Retina (tissue), 1 donor: ENCODE data around the gene PARP14.
"Not testable (repeated sequence)": the region's sequence is repeated elsewhere in the genome, so short reads cannot be mapped to it uniquely, and the experiment has no call there.

Experiments used
- DNase-seq: peaks from one replicate; pipeline ENCODE4 v3.0.0-alpha.2; 2016

PARP14 gene

DNA sequence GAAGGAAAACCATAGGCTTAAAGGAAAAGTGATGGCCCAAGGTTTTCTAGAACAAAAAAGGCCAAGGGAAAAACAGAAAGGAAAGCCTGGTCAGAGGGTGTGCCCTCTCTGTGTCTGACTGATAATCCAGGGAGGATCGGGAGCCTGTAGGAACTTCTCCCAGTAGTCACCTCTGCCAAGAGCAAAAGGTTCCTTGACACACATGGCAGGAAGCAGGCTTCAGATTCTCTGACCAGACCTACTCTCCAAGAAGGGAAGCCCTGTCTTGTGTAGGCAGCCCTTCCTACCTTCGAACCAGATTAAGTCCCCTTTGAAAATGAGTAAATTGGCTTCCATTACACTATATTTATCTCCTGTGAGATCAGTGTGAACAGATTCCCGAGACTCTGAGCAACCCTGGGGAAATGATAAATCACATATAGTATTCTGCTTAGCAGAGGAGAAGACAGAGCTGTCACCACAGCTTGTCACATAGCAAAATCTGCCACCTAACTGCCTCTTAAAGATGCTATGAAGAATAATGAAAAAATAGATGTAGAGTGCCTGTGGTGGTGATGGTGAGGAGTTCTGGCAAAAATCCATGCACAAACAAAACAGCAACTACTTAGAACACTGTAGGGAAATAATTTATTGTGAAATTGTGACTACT lies 38.8 kb downstream of the PARP14 start:
- DNase-seq: no peak

DNA sequence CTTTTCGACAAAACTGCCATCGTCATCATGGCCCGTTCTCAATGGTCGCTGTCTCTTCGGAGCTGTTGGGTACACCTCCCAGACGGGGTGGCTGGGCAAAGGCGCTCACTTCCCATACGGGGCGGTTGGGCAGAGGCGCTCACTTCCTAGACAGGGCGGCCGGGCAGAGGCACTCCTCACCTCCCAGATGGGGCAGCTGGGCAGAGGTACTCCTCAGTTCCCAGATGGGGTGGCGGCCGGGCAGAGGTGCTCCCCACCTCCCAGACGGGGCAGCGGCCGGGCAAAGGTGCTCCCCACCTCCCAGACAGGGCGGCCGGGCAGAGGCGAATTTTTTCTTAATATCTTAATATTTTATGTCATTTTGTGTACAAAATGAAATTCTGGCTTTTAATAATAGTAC lies 44.5 kb downstream of the PARP14 start:
- DNase-seq: no peak

DNA sequence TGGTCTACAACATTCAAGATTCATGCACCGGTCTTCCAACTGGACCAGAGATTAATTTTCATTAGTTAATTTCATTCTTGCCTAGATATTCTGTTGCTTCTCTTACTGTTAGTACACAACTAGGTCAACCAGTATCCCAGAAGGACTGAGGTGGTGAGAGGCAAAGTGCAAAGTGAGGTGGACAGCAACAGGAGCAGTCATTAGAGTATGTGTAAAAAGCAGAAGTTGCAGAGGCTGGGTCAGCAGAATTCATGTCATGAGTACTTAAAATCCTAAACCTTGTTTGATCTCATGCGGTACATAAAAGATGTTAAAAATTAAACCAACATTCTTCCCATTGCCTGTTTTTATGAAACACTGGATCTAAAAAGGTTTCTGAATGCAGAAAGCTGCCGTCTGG lies 46.7 kb downstream of the PARP14 start:
- no peak for DNase-seq

DNA sequence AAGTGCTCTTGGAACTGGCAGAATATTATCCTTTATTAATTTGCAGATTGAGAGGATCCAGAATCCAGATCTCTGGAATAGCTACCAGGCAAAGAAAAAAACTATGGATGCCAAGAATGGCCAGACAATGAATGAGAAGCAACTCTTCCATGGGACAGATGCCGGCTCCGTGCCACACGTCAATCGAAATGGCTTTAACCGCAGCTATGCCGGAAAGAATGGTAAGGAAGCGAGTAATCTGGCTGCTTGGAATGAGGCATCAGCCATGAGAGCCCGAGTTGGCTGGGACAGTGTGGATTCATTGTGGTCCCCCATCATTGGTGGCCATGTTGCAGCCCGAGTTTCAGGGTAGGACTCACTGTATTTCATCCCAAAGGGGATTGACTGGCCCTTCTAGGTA lies 47.1 kb downstream of the PARP14 start:
- no peak for DNase-seq

DNA sequence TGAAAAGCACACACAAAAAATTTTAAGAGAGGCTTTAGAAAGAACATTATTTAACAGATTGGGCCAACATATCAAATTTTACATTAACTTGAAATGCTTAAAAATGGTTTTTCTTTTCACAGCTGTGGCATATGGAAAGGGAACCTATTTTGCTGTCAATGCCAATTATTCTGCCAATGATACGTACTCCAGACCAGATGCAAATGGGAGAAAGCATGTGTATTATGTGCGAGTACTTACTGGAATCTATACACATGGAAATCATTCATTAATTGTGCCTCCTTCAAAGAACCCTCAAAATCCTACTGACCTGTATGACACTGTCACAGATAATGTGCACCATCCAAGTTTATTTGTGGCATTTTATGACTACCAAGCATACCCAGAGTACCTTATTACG lies 47.5 kb downstream of the PARP14 start:
- DNase-seq: no peak

DNA sequence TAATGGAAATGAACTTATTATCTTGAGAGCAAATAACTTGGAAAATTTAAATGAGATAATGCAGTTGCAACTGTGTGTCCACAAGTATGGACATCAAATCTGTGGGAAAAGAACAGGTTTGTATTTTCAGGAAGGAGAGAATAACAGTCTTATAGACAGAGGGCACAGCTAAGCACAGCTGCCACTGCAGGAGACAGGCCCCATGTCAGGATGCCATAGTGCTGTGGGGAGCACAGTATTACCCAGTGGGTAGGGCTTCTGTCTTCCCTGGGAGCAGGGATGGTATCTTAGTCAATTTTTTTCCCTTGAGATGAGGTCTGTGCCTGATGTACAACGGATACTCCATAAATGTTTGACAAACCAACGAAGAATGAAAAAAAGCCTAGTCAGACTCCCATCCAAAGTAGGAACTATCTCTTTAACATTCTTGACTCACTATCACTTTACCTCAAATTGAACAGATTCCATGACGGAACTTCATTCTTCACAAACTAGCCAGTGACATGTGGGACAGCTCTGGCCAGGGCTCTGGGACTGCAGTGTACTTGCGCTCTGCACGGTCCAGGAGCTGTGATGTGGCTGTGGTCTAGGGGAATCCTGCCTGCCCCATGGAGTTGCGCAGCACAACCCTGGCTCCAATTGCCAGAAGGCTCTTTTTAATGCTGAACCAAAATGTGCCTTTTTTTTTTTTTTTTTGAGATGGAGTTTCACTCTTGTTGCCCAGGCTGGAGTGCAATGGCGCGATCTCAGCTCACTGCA lies 48.3 kb downstream of the PARP14 start:
- no peak for DNase-seq

DNA sequence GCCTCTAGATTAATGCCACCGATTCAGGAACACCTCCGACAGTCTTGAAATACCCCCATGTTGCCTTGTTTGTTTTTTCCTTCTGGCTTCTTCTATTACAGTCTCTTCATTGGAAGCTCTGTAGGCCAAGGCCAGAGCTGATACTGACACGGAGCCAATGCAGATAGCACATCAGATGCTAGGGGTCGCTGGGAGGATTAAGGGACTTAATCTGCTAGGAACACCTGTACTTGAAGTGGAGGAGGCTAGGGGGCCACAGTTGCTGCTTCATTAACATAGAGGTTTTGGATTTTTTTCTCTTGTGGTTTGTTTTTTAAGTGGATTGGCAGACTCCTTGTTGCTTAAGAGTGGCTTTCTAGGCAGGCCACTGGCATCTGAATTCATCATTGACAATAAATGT lies 49.6 kb downstream of the PARP14 start:
- DNase-seq: no peak

DNA sequence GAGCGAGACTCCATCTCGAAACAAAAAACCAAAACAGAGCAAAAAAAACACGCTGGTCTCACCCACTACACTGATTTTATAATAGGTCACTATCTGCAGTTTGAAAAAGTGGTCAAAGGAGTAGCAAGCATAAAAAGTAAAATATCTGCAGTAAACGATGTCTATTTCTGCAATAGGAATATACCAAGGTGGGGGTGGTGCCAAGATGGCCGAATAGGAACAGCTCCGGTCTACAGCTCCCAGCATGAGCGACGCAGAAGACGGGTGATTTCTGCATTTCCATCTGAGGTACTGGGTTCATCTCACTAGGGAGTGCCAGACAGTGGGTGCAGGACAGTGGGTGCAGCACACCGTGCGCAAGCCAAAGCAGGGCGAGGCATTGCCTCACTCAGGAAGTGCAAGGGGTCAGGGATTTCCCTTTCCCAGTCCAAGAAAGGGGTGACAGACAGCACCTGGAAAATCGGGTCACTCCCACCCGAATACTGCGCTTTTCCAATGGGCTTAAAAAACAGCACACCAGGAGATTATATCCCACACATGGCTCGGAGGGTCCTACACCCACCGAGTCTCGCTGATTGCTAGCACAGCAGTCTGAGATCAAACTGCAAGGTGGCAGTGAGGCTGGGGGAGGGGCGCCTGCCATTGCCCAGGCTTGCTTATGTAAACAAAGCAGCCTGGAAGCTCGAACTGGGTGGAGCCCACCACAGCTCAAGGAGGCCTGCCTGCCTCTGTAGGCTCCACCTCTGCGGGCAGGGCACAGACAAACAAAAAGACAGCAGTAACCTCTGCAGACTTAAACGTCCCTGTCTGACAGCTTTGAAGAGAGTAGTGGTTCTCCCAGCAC lies 52.3 kb downstream of the PARP14 start:
- not testable (repeated sequence) for DNase-seq

DNA sequence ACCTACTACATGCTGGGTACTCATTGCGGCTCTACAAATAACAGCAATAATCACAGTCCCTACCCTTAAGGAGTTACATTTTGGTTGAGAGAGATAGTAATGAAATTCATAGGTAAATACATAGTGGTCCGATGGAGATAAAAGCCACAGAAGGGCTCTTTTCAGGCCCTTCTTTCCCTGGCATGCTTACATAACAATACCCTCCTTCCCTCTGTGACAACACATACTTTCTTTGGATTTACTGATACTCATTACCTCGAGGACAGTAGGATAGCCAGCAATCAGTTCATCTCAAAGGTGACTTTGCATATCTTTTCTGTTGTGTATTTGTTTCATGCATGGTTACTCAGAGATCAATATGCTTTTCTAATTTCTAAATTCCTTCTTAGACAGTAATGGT lies 58.5 kb downstream of the PARP14 start:
- no peak for DNase-seq

DNA sequence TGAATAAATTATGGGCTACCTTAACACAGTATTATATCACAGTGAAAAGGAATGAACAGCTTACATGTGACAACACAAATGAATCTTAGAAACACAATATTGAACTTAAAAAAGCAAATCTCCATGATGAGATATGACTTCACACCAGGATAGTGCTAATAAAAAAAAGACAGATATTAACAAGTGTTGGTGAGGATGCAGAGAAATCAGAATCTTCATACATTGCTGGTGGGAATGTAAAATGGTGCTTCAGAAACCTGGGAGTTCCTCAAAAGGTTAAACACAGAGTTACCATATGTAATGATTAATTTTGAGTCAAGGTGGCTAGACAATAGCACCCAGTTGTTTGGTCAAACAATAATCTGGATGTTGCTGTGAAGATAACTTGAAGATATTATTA lies 61.6 kb downstream of the PARP14 start:
- DNase-seq: no peak

DNA sequence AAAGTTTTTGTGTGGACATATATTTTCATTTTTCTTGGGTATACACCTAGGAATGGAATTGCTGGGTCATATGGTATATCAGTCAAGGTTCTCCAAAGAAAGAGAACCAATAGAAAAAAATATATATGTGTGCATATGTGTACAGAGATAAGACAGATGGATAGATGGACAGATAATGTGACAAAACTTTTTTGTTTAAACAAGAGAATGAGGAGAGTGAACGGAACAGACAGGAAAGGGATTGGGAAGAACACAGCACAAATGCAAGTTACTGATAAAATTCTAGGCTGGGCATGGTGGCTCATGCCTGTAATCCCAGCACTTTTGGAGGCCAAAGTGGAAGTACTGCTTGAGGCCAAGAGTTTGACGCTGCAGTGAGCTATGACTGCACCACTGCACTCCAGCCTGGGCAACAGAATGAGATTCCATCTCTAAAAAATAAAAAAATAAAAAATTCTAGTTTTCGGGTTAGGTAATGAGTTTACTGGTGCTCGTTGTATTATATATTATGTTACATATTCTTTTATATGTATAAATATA lies 63.0 kb downstream of the PARP14 start:
- DNase-seq: no peak

DNA sequence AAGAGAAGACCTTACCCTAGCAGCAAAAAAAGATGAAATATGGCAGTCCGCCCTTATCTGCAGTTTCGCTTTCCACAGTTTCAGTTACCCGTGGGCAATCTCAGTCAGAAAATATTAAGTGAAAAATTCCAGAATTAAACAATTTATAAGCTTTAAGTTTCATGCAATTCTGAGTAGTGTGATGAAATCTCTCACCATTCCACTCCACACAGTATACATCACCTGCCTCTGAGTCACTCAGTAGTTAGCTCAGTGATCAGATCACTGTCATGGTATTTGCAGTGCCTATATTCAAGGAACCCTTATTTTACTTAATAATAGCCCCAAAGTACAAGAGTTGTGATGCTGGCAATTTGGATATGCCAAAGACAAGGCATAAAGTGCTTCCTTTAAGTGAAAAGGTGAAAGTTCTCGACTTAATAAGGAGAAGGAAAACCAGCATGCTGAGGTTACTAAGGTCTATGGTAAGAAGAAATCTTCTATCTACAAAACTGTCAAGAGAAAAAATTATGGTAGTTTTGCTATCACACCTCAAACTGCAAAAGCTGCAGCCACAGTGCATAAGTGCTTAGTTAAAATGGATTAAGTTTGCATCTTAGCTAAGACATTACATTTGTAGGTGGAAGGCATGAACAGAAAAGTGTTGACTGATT lies 64.9 kb downstream of the PARP14 start:
- DNase-seq: no peak

DNA sequence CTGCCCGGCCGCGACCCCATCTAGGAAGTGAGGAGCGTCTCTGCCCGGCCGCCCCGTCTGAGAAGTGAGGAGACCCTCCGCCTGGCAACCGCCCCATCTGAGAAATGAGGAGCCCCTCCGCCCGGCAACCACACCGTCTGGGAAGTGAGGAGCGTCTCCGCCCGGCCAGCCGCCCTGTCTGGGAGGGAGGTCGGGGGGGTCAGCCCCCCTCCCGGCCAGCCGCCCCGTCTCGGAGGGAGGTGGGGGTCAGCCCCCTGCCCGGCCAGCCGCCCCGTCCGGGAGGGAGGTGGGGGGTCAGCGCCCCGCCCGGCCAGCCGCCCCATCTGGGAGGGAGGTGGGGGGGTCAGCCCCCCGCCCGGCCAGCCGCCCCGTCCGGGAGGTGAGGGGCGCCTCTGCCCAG lies 66.7 kb downstream of the PARP14 start:
- not testable (repeated sequence) for DNase-seq

DNA sequence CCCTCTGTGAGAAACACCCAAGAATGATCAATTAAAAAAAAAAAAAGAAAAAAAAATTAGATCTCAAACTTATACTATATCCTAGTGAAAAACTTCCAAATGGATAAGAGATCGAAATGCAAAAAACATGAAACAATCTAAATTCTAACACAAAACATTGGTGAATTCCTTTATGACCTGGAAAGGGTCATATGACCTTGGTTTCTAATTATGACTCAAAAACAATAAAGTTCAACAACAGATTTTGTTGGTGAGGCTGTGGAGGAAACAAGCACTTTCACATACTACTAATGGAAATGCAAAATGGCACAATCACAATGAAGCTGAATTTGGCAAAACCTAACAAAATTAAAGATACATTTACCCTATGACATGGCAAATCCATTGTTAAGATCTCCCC lies 67.7 kb downstream of the PARP14 start:
- DNase-seq: no peak

DNA sequence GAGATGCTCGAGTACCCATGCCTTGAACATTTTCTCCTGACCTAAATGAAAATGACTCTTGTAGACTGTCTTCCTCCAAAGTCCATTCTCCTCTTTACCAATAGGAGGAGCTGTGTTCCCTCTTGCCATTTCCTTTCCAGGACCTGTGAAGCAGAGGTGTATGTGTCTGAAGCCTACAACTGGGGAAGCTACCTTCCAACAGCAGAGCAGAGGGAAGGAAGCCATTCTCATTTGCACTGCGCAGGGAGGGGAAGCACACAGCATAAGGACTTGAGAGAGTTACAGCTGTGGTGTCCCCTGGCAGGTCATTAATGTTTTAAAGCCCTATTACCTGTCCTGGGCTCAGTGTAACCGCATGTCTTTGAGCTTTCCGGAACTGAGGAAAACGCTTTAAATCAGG lies 74.3 kb downstream of the PARP14 start:
- no peak for DNase-seq

DNA sequence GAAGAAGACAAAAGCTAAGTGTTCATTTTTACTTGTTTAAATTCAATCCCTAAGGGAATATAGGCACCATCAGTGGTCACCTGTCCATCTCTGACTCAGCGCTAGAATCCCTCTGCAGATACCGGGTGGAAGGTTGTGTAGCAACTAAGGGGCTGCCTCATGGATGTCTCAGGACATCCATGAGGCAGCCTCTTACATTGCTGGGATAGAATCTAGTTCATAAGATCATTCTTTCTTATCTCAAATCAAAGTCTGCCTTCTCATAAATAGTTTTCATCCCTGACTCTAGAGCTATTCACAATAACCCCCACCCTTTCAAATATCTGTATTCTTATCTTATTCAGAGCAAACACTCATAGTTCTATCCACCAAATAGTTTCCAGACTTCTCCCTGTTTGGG lies 74.9 kb downstream of the PARP14 start:
- DNase-seq: no peak

DNA sequence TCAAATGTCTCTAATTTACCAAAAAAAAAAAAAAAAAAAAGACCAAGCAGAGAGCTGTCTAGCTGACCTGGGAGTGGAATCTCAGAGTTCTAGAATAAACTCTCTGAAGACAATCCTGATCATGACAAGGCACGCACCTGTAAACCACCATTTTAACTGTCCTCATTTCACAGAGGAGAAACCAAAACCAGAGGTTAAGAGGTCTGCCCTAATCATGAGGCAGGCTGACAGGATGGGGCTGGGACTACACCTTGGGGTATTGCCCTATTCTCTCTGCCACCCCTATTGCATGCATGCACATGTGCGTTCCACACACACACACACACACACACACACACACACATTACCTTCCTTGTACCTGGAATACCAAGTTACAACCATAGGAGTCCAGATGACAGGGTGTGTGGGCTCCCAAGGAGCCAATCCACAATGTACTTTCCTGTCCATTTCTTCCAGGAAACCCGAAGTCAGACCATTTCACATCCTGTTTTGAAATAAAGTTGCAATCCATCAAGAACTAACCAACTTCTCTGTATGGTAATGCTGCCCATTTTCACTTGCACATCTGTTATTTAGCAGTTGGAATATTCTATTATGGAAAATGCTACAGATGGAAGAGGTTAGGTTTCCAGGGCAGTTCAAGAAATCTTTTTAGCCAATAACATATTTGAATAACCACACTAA lies 78.4 kb downstream of the PARP14 start:
- DNase-seq: no peak

DNA sequence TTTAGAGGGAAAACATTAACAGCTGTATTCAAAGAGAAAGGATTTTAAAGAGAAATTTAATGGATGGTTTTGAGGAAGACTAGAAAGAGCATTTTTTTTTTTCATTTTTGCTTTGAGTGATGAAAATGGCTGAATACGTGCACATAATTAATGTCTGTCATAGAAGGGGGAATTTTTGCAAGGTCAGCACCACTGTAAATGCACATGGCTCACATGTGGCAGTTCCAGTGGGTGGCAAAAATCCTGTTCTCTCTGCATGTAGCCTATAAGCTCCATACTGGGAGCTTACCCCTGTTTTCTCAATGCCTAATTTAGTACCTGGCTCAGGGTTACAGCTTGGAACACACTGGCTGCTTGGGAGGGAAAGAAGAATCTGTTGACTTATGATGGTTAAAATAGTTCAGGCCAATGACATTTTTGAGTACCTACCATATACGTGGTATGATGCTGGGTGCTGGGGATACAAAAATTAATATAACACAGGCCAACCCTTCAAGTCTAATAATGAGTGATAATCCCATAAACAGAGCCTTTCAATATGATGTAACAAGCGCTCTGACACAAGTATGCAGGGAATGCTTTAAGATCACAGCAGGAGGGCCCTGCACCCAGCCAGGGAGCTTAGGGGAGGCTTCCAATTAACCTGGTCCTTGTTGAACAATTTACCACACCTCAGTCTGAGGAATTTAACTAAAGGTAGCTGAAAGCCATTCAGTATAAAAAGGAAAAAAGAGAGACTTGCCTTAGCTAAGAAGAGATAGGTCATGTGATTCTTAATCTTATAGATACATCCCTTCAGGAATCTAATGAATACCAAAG lies 80.0 kb downstream of the PARP14 start:
- DNase-seq: no peak

DNA sequence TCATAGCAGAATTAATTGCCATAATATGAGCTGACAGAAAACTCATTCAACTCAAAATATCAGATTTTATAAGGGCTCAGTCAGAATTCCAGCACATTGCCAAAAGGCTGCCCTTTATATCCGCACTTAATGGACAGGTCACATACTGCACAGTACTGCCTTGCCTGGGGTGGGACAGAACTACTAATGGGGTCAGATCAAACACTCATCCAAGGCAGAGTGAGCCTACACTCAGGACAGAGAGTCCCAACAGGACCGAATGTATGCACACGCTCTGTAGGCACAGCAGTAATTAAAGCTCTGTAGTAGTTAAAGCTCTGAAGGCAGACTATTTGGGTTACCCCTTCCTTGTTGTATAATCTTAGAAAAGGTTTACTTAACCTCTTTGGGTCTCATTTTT lies 85.8 kb downstream of the PARP14 start:
- DNase-seq: no peak

DNA sequence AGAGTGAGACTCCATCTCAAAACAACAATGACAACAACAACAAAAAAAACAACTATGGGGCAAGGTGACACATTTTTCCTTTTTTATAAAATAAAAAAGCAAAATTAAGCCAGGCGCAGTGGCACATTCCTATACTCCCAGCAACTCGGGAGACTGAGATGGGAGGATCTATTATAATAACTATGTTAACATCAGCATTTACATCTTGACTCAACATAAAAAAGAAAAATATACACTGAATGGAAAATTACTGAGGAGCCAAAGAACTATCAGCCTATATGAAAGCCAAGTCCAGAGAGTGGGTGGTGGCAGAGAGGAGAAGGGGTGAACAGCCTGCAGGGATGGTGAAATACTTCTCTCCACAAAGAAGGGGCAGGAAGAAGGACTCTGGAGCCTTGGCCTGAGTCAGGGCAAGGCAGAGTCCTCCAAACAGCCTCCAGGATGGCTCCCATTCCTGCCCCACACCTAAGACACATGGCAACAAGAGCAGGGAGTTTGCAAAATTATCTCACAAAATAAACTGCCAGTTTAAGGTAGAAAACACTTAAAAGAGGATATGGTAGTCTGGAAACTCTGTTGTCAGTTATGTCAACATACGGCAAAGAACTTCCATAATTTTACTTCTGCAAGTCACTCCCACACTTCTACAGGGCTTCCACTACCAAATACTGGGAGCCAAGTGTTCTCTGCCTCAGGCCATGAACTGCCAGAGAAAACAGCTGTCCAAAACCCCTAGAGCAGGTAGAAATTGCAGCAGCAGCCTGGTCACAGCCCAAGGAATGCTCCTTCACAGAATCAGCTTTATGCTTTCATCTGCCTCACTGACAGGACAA lies 87.1 kb downstream of the PARP14 start:
- no peak for DNase-seq
